DMS153 treated with DMSO at 0.1 percent for 48 hours (cell line): ENCODE measurements around the gene KPNA6.
"Not testable (repeated sequence)": the region's sequence is repeated elsewhere in the genome, so short reads cannot be mapped to it uniquely, and the experiment has no call there.

Experiments
- DNase-seq: peaks from one replicate; lab custom pipeline; 2025; ENCODE audit not compliant: unreplicated experiment; lab: John Stamatoyannopoulos, UW

KPNA6 gene

GRCh38 chr1:32107742-32108661 is at the start of gene KPNA6:
KPNA6 (plus strand) TSS chr1:32108056; CDS start chr1:32108131, 75 bp downstream.
- peak; percentile 99 for DNase-seq

- DNase-seq, result no peak
These were observed 46.9 kb upstream of the KPNA6 start for GRCh38 chr1:32060914-32061313.

GRCh38 chr1:32062867-32063230 is 45.0 kb upstream of the KPNA6 start:
- no peak for DNase-seq

DNA sequence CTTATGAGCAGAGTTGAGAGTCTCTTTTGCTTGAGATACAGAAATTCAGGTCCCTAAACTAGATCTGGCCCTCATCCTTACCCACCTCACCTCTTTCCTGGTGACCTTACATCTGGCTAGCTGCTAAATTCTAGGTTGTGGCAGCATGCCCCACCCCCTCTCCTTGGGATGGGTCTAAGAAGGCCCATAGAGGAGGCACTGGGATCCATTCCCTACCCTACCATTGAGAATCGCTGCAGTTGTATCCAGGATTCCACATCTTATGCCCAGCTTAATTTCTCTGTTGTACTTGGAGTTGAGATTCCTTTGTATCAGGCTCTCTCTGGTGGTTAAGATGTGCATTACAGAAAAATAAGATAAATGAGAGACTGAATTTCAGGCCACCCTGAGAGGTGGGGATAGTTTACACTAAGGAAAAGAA is 44.6 kb upstream of the KPNA6 start:
- peak; percentile 70 for DNase-seq

DNA sequence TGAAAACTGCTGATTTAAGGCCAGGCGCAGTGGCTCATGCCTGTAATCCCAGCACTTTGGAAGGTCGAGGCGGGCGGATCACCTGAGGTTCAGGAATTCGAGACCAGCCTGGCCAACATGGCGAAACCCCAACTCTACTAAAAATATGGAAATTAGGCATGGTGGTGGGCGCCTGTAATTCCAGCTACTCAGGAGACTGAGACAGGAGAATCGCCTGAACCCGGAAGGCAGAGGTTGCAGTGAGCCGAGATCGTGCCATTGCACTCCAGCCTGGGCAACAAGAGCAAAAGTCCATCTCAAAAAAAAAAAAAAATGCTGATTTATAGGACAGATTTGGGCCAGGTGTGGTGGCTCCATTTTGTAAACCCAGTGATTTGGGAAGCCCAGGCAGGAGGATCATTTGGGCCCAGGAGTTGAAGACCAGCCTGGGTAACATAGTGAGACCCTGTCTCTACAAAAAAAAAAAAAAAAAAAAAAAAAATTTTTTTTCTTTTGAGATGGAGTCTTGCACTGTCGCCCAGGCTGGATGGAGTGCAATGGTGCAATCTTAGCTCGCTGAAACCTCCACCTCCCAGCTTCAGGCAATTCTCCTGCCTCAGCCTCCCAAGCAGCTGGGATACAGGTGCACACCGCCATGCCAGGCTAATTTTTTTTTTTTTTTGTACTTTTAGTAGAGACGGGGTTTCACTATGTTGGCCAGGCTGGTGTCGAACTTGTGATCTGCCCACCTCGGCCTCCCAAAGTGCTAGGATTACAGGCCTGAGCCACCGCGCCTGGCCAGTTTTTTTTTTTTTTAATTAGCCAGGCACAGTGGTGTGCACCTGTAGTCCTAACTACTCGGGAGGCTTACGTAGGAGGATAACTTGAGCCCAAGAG is 42.0 kb upstream of the KPNA6 start:
- DNase-seq, result not testable (repeated sequence)

DNA sequence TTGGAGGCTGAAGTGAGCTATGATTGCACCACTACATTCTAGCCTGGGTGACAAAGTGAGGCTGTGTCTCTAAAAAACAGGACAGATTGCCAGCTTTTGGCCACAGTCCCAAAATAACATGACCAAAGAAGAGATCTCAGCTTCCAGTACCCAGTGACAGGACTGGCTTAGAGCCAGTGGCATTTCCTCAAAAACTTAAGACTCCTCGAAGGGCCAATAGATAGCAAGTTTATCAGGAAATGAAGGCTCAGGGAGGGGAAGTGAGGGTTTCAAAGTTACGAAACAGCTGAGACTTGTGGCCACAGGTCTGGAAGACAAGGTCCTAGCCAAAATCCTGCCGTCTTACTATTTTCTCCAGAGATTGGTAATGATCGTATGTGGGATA is 41.4 kb upstream of the KPNA6 start:
- DNase-seq, result no peak

GRCh38 chr1:32068957-32069588 is 38.8 kb upstream of the KPNA6 start:
- no peak for DNase-seq

GRCh38 chr1:32071758-32072621 is 35.9 kb upstream of the KPNA6 start:
- DNase-seq, result peak; percentile 90

- peak; percentile 100 for DNase-seq
These were observed 35.1 kb upstream of the KPNA6 start, which contains the start of gene TMEM39B for GRCh38 chr1:32072622-32073298. TMEM39B (plus strand) TSS chr1:32072939; CDS start chr1:32073048, 109 bp downstream.

GRCh38 chr1:32073299-32074229 is 34.3 kb upstream of the KPNA6 start:
- DNase-seq, result no peak

- no peak for DNase-seq
These were observed 33.0 kb upstream of the KPNA6 start for GRCh38 chr1:32074841-32075240.

DNA sequence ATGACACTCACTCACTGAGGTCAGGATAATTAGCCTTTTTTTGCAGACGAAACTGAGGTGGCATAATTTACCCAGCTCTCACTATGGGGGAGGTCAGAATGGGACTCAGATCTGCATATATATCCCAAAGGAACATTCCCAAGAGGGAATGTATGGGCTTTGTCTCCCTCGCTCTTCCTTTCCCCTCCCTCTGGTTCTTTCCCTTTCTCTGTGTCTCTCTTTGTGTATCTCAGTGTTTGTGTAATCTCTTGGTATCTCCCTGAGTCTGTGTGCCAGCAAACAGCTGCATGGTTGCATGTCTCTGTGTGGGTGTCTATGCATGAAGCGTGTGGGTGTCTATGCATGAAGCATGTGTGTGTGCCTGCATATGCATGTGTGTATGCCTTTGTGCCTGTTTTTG is 30.4 kb upstream of the KPNA6 start:
- no peak for DNase-seq

- no peak for DNase-seq
These were observed 25.8 kb upstream of the KPNA6 start for GRCh38 chr1:32082022-32082421.

DNA sequence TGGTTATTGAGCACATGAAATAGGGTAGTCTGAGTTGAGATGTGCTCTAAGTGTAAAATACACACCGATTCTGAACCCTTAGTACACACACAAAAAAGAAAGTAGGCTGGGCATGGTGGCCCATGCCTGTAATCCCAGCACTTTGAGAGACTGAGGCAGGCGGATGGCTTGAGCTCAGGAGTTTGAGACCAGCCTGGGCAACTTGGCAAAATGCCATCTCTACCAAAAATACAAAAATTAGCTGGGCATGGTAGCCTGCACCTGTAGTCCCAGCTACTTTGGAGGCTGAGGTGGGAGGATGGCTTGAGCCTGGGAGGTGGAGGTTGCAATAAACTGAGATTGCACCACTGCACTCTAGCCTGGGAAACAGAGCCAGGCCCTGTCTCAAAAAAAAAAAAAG is 21.5 kb upstream of the KPNA6 start:
- DNase-seq, result not testable (repeated sequence)

DNA sequence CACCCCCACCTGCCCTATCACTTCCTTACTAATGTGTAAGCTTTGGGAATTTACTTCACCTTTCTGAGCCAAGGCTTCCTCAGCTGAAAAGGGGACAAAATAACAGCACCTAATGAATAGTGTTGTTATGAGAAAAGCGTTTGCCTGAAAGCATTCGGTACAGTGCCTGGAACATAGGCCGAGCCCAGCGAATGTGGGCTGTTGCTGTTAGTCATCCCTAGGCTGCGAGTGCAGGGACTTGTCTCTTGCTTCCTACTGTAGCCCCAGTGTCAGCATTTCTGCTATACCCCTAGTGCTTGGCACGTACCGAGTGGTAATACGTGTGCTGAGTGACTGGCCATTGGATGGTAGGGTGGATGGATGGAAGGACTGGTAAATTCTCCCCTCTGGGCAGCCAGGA is 16.7 kb upstream of the KPNA6 start:
- DNase-seq, result no peak

DNA sequence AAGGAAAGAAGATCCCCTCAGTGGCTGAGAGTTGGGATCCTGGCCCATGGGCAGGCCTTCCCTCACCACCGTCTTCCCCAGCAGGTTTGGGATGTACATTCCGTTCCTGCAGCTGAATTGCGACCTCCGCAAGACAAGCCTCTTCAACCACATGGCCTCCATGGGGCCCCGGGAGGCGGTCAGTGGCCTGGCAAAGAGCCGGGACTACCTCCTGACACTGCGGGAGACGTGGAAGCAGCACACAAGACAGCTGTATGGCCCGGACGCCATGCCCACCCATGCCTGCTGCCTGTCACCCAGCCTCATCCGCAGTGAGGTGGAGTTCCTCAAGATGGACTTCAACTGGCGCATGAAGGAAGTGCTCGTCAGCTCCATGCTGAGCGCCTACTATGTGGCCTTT is 16.3 kb upstream of the KPNA6 start:
- DNase-seq, result no peak

GRCh38 chr1:32094746-32095521 is 12.9 kb upstream of the KPNA6 start:
- DNase-seq, result no peak

DNA sequence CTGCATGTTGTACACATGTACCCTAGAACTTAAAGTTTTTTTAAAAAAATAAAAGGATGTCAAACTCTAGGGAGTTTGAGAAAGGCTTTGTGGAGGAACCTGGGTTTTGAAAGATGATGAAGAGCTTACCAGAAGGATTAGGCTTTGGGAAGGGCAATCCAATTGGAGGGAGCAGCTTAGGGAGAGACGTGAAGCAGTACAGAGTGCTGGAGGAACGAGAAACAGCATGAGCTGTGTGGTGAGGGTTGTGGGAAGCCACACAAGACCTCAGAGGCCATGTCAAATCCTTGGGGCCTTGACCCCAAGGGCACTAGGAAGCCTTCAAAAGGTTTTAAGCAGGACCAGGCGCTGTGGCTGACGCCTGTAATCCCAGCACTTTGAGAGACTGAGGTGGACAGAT is 8.4 kb upstream of the KPNA6 start:
- no peak for DNase-seq
